HEK293 (cell line): ENCODE data around the gene MAP3K4.

ENCODE experiments used
- KLF16 ChIP-seq: fragments of 450-650 bp; formaldehyde crosslinking; IDR thresholded peaks from 2 replicates; pipeline ENCODE4 v1.5.1; 2017; ENCODE audit warnings: missing biosample characterization, missing genetic modification characterization
- MEIS1 ChIP-seq: sonication (generic); formaldehyde crosslinking; IDR thresholded peaks from 2 replicates; pipeline ENCODE4 v1.8.1; 2022; ENCODE audit warnings: missing genetic modification reagents, mild to moderate bottlenecking, borderline replicate concordance
- YY1 ChIP-seq: fragments of 450-650 bp; formaldehyde crosslinking; IDR thresholded peaks from 2 replicates; pipeline ENCODE4 v1.5.1; 2018; ENCODE audit warnings: missing biosample characterization, missing genetic modification characterization
- ZBTB21 ChIP-seq: fragments of 450-650 bp; formaldehyde crosslinking; IDR thresholded peaks from 2 replicates; pipeline ENCODE4 v1.5.1; 2017; ENCODE audit warnings: missing biosample characterization, missing genetic modification characterization
- ZNF239 ChIP-seq: fragments of 450-650 bp; formaldehyde crosslinking; IDR thresholded peaks from 2 replicates; pipeline ENCODE4 v1.5.1; 2016; ENCODE audit warnings: missing biosample characterization, missing genetic modification characterization
- ZNF274 ChIP-seq, 2 experiments: fragments of 200-500 bp in 1 of 2; fragments of 450-650 bp in 1 of 2; sonication (Bioruptor generic) in 1 of 2; formaldehyde crosslinking in 1 of 2; IDR thresholded peaks; 2 replicates each; pipeline versions ENCODE4 v1.5.1 to v1.6.1; 2014 to 2016; ENCODE audit warnings: borderline replicate concordance in 1 of 2, inconsistent platforms in 1 of 2, low read length in 1 of 2, missing biosample characterization in 1 of 2, missing genetic modification characterization in 1 of 2
- ZNF292 ChIP-seq: fragments of 450-650 bp; formaldehyde crosslinking; IDR thresholded peaks from 2 replicates; pipeline ENCODE4 v1.5.1; 2016; ENCODE audit warnings: low read depth, missing biosample characterization, missing genetic modification characterization, borderline replicate concordance
- ZNF560 ChIP-seq: fragments of 450-650 bp; formaldehyde crosslinking; IDR thresholded peaks from 2 replicates; pipeline ENCODE4 v1.5.1; 2017; ENCODE audit warnings: missing biosample characterization, missing genetic modification characterization, borderline replicate concordance
- ZNF707 ChIP-seq: fragments of 450-650 bp; formaldehyde crosslinking; IDR thresholded peaks from 2 replicates; pipeline ENCODE4 v1.5.1; 2016; ENCODE audit warnings: missing biosample characterization, missing genetic modification characterization
- TF ChIP-seq, protein P1 (sequence below): fragments of 450-650 bp; formaldehyde crosslinking; IDR thresholded peaks from 2 replicates; pipeline ENCODE4 v1.5.1; 2016; ENCODE audit warnings: missing biosample characterization, missing genetic modification characterization
- TF ChIP-seq, protein P2 (sequence below): fragments of 450-650 bp; formaldehyde crosslinking; IDR thresholded peaks from 2 replicates; pipeline ENCODE4 v1.5.1; 2016; ENCODE audit warnings: missing biosample characterization, missing genetic modification characterization, low read depth
- TF ChIP-seq, protein P3 (sequence below): fragments of 450-650 bp; formaldehyde crosslinking; optimal IDR thresholded peaks from 2 replicates; pipeline ENCODE3; 2016; ENCODE audit warnings: missing biosample characterization, mild to moderate bottlenecking, missing genetic modification characterization

DNA sequence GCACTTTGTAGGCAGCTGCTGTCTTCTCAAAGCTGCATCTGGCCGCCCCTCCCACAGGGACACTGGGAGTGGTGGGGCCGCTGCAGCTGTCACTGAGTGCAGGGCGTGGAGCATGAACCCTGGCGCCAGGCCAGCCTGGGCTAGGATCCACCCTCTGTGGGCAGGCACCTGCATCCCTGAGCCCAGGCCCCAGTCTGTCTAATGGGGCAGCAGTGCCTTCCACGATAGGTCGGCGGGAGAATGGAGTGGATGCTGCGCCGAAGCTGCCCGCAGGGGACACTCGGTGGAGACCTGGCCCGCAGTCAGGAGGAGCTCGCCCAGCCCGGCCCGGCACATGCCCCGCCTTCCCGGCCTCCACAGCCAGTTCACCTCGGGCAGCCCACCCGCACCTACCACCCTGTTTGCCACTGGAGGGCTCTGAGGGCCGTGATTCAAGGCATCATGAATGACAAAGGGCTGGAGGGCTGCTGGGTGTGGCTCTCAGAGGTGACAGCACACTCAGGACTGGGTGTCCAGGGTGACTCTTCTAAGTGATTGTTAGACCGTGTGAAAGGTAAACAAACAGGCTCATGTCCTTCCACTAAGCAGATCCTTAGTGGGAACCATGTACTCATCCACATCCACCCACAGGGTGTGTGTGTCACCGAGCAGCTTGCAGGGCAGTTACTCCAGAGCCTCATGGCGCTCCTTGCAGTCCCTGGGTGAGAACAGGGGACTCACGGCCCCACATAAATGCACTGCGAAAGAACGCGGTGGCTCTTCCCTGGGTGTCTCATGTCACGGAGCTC, 148.4 kb downstream of the MAP3K4 start:
- TF ChIP-seq, protein P1, sequence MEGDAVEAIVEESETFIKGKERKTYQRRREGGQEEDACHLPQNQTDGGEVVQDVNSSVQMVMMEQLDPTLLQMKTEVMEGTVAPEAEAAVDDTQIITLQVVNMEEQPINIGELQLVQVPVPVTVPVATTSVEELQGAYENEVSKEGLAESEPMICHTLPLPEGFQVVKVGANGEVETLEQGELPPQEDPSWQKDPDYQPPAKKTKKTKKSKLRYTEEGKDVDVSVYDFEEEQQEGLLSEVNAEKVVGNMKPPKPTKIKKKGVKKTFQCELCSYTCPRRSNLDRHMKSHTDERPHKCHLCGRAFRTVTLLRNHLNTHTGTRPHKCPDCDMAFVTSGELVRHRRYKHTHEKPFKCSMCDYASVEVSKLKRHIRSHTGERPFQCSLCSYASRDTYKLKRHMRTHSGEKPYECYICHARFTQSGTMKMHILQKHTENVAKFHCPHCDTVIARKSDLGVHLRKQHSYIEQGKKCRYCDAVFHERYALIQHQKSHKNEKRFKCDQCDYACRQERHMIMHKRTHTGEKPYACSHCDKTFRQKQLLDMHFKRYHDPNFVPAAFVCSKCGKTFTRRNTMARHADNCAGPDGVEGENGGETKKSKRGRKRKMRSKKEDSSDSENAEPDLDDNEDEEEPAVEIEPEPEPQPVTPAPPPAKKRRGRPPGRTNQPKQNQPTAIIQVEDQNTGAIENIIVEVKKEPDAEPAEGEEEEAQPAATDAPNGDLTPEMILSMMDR = no peak
- TF ChIP-seq, protein P2, sequence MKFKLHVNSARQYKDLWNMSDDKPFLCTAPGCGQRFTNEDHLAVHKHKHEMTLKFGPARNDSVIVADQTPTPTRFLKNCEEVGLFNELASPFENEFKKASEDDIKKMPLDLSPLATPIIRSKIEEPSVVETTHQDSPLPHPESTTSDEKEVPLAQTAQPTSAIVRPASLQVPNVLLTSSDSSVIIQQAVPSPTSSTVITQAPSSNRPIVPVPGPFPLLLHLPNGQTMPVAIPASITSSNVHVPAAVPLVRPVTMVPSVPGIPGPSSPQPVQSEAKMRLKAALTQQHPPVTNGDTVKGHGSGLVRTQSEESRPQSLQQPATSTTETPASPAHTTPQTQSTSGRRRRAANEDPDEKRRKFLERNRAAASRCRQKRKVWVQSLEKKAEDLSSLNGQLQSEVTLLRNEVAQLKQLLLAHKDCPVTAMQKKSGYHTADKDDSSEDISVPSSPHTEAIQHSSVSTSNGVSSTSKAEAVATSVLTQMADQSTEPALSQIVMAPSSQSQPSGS (tag by site-specific recombination) = no peak
- TF ChIP-seq YY1 = no peak
- no peak for TF ChIP-seq ZNF560 (tag by site-specific recombination)
- no peak for TF ChIP-seq MEIS1 (CRISPR knock-in tag)
- no peak for TF ChIP-seq ZNF707
- TF ChIP-seq, protein P3, sequence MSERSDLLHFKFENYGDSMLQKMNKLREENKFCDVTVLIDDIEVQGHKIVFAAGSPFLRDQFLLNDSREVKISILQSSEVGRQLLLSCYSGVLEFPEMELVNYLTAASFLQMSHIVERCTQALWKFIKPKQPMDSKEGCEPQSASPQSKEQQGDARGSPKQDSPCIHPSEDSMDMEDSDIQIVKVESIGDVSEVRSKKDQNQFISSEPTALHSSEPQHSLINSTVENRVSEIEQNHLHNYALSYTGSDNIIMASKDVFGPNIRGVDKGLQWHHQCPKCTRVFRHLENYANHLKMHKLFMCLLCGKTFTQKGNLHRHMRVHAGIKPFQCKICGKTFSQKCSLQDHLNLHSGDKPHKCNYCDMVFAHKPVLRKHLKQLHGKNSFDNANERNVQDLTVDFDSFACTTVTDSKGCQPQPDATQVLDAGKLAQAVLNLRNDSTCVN (tag by site-specific recombination) = no peak
- no peak for TF ChIP-seq ZBTB21 (tag by site-specific recombination)
- TF ChIP-seq ZNF274 (IDR thresholded peaks at IDR 0.05; ENCODE audit: low read length) = no peak
- TF ChIP-seq ZNF274 (tag by site-specific recombination; IDR thresholded peaks at IDR 0.05; ENCODE audit: borderline replicate concordance) = no peak
- TF ChIP-seq KLF16 = no peak
- TF ChIP-seq ZNF292 (tag by site-specific recombination) = no peak
- TF ChIP-seq ZNF239 (tag by site-specific recombination) = no peak
